Measurements from ENCODE around the gene SEPSECS. TPM values are rescaled to one million over a fixed set of nuclear protein-coding genes. Genes with fewer than 3 reads are reported as not detected.

Gene SEPSECS
- total RNA-seq, 1 experiment from 2014 or later: 4.2 TPM

DNA sequence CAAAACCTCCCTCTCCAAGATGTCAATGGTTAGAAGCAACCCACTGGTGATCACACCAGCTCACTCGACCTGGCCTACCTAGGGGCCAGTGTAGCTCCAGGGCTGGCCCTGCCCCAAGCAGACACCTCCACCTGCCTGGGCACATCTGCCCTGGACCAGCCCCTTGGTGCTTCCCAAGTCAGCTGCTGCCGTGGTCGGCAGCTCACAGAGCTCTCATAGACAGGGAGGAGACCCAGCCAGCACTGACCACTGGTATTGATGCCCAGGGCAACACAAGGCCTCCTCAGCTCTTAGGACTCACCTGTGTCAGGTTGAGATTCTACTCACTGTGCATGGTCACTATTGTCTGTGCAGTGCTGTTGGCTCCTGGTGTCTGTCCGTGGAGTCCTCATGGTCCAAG lies 51.7 kb downstream of the SEPSECS start:
- Histone ChIP-seq H3K56ac (ENCODE audit: insufficient read length, low read depth, low read length) (no peak overlapping the region), H2BK20ac (ENCODE audit: low read depth, low read length, poor library complexity, severe bottlenecking) (no peak overlapping the region), H3K79me2 (ENCODE audit: insufficient read depth, low read length) (no peaks in the 10 kb centered on the region), H3T11ph (ENCODE audit: low read length) (no peak overlapping the region), H2BK12ac (ENCODE audit: insufficient read length, low read depth, low read length) (no peak overlapping the region), H3K79me1 (ENCODE audit: insufficient read depth, low read depth, low read length, poor library complexity, severe bottlenecking) (no peaks in the 10 kb centered on the region), H3K18ac (ENCODE audit: insufficient read length, low read depth, low read length) (no peak overlapping the region), H3K4me2 (ENCODE audit: insufficient read depth, insufficient read length, low read length) (no peak overlapping the region), H3K9me3 (ENCODE audit: control insufficient read depth, low read depth, low read length) (no peaks in the 10 kb centered on the region), H3K4ac (ENCODE audit: low read depth, low read length) (no peak overlapping the region), H3K9ac (ENCODE audit: extremely low read depth, insufficient read length, low read length) (no peak overlapping the region), H2AK5ac (ENCODE audit: insufficient read length, low read length) (no peak overlapping the region), H3K14ac (ENCODE audit: insufficient read depth, low read length) (no peak overlapping the region; the same call in 1 of the 2 replicates), H2BK5ac (ENCODE audit: insufficient read length, low read length) (no peak overlapping the region), H2AFZ (ENCODE audit: low read length) (no peak overlapping the region), H3K23ac (ENCODE audit: insufficient read length, low read depth, low read length) (no peak overlapping the region), H2BK15ac (ENCODE audit: low read depth, low read length) (no peak overlapping the region), H3K4me1 (ENCODE audit: insufficient read depth, low read length) (no peaks in the 10 kb centered on the region), H4K91ac (ENCODE audit: insufficient read length, low read depth, low read length) (no peak overlapping the region), H4K20me1 (ENCODE audit: control insufficient read depth, insufficient read depth, insufficient read length) (no peaks in the 10 kb centered on the region), H2BK120ac (ENCODE audit: low read depth, low read length, poor library complexity, severe bottlenecking) (no peak overlapping the region), H4K8ac (replicated peaks; ENCODE audit: insufficient read length, low read depth, low read length) (no peak overlapping the region), H3K27me3 (ENCODE audit: insufficient read depth, low read length) (no peaks in the 10 kb centered on the region), H3K27ac (ENCODE audit: insufficient read length, low read depth, low read length) (no peak overlapping the region), H3K23me2 (ENCODE audit: insufficient read length, low read depth, low read length, poor library complexity, severe bottlenecking) (no peaks in the 10 kb centered on the region), H4K5ac (ENCODE audit: insufficient read length, low read depth, low read length) (no peak overlapping the region)
- no CpG with 5 or more reads among the region's 4 CpGs for WGBS (ENCODE audit: extremely low coverage, insufficient read length, low lambda C conversion rate)
- H3K9me3 Mint-ChIP-seq: no peaks in the 10 kb centered on the region
- no peak for DNase-seq
- H3K27ac Mint-ChIP-seq: no peak overlapping the region
- H3K4me1 Mint-ChIP-seq: peaks cover 8% of the 10 kb centered on the region in 2 experiments
- H3K27me3 Mint-ChIP-seq (ENCODE audit: low read depth): peaks cover 5% of the 10 kb centered on the region
- H3K36me3 Mint-ChIP-seq (ENCODE audit: insufficient read depth in 1 of 3, low read depth in 3 of 3): no peaks in the 10 kb centered on the region
- no peak overlapping the region for H3K4me3 Mint-ChIP-seq
- TF ChIP-seq, protein P1, sequence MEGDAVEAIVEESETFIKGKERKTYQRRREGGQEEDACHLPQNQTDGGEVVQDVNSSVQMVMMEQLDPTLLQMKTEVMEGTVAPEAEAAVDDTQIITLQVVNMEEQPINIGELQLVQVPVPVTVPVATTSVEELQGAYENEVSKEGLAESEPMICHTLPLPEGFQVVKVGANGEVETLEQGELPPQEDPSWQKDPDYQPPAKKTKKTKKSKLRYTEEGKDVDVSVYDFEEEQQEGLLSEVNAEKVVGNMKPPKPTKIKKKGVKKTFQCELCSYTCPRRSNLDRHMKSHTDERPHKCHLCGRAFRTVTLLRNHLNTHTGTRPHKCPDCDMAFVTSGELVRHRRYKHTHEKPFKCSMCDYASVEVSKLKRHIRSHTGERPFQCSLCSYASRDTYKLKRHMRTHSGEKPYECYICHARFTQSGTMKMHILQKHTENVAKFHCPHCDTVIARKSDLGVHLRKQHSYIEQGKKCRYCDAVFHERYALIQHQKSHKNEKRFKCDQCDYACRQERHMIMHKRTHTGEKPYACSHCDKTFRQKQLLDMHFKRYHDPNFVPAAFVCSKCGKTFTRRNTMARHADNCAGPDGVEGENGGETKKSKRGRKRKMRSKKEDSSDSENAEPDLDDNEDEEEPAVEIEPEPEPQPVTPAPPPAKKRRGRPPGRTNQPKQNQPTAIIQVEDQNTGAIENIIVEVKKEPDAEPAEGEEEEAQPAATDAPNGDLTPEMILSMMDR (conservative IDR thresholded peaks at IDR 0.05): no peak
